Activated CD4-positive, alpha-beta T cell treated with anti-CD3 and anti-CD28 coated beads, Interleukin-2, amount 50 U/mL, for 4 hours (primary cell): ENCODE data around the gene ANKRD33B.

Experiments used
- DNase-seq, 2 experiments: peaks; one replicate each; pipeline ENCODE4 v3.0.0-alpha.2; 2020

The ANKRD33B gene

DNA sequence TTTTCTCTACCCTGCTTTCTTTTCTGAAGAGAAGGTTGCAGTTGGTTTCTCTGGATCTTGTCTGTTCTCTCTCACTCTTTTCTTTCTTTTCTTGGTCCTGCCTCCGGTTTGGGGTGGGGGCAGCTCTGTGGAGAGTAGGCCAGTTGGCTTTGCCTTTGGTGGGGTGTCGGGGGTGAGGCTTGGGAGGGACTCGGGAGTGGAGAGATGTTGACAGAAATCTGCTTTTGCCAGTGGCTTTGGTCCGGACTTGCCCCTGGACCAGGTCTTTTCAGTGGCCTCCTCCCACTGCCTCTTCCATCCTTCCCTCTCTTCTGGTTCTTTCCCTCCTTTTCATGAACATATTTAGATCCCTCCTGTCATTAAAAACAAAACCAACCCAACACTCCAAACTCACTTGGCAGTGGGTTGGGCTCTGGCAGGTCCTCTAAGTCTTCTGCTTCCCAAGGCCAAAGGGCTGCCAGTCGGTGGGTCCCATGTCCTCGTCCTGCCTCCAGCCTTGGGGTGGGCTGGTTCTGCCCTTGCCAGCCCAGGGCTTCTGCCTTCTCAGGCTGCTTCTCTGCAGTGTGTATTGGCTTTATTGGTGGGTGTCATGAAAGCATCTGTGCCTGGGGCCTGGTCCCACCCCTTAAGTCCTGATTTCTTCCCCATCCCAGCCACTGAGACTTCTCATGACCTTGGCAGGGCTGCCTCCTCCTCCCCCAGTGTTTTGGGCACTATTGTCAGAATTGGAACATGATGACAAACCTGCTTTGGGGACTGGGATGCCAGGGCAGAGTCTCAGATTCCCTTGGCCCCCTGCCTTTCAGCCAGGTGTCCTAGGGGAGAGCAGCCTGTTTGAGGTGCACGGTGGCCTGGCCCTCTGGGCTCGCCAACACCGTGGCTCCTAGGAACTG, 16.9 kb downstream of the ANKRD33B start:
- no peak for DNase-seq

DNA sequence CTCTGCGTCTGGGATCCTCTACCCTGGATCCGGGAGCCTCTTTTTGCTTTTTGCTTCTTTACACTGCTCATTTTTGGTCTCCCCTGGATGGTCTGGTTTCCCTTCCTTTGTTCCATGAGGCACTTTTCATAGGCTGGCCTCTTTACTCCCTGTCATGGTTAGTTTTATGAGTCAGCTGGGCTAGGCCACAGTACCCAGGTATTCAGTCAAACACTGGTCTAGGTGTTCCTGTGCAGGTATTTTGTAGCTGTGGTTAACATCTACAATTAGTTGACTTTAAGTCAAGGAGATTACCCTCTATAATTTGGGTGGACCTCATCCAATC, 17.5 kb downstream of the ANKRD33B start:
- DNase-seq, result no peak

DNA sequence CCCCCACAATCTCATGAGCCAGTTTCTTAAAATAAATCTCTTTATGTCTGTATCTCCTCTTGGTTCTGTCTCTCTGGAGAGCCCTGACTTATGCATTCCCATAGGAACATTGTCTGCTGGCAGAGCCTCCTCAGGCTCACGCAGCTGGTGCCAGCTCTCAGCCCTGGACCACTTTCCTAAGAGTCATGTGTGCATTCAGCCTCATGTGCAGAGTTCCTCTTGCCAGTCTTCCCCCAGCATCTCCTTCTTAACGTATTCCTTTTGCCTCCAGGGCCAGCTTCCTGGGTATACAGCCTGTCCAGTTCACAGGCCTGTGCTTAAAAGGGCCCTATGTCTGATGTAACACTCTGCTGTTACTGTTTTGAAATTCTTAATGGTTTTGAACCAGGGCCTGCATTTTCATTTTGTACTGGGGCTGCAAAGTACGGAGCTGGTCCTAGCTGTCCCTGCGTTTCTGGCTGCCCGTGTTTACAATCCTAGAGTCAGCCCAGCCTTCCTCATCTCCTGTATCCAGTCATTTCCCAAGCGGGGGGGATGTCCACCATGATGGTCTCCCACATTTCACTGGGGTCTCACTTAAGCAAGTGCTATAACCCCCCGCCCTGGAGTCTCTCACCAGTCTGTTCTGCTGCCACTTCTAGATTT, 18.1 kb downstream of the ANKRD33B start:
- DNase-seq, result no peak

DNA sequence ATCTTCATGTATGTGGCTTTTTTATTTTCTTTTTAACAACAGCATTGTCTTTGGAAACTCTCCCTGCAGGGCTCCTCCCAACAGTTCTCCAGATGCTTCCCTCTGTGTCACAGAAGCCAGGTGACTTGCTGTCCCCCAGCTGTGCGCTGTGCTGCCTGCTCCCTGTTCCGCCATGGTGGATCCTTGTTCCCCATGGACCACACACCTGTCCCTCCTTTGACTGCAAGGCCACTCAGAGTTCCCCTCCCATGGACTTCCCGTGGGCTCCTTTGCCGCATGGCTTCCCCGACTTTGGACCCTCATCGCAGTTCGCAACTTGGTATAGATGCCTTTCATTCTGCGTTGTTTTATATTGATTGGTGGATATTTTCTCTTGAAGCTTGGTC, 18.6 kb downstream of the ANKRD33B start:
- no peak for DNase-seq

DNA sequence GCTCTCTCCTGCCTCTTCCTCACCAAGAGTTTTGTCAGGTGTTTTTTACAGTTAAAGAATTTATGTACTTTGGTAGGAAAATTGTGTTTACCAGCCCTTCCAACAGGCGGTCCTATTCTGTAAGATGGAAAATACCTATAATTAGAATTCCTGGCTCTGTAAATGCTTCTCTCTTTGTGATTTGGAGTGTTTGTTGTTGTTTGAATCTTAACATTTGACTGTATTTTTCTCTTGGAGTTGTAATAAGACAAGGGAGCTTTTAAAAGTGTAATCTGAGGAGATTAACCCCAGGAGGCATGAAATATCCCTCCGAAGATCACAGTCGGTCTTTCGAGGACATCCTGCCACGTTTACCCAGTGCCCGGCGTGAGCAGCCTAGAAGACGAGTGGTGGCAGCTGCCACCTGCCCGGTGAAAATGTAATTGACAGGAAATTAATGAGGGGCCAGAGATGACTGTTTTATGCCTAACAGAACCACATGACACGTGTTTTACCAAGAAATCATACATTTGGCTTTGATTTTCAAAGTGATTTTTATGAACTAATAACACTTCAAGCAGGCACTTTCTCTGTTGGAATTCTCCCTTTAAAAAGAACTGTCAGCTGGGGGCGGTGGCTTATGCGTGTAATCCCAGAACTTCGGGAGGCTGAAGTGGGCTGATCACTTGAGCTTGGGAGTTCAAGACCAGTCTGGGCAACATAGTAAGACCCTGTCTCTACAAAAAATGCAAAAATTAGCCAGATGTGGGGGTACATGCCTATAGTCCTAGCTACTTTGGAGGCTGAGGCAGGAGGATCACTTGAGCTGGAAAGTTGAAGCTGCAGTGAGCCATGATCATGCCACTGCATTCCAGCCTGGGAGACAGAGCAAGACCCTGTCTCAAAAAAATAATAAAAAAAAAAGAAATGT, 20.0 kb downstream of the ANKRD33B start:
- DNase-seq, result no peak

DNA sequence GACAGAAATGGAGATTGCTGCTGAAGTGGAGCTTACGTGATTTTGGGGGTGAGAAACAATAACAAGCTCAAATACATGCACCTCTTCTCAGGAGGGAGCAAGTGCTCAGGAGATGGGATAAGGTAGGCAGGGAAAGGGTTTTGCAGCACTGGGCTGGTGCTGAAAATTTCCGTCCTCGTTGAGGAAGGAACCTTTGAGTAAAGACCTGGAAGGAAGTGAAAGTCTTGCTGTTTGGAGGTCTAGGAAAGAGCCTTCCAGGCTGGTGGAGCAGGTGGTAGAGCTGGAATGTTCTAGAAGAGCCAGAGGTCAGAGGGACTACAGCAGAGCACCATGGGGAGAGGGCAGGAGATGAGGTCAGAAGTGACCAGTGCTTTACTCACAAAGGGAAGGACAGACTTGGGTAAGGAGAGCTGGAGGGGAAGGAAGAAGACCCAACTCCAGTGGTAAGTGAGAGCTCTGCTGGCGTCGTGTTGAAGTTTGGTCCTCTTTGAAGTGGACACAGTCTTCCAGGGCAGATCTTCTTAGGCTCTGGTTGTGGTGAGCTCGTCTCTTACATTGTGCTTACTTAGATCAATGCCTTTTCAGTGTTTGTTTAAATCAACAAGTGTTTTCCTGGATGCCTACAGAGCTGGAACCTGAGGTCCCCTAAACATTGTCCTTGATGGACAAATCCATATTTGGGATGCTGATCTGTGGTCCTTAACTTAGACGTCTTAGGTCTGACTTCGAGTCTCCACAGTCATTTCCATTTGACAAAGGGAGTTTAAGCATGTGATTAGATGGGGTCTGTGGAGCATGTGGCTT, 21.0 kb downstream of the ANKRD33B start:
- no peak for DNase-seq

DNA sequence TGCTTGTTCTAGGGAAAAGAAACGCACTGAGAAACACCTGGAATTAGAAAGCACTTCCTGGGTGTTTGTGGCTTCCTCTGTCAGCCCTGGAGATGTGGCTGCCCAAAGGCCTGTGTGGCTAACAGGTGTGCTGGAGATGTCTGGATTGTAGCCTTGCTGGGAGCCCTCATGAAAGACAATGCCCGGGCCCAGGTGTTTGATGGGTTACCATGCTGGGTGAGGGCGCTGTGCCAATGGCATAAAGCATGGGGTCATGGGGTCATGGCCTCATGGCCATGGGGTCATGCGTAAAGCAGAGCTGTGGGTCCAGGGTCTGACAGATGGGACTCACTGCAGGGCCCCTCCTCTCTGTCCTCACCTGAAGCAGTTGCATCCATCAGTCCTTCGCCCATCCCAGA, 21.6 kb downstream of the ANKRD33B start:
- DNase-seq, result no peak

DNA sequence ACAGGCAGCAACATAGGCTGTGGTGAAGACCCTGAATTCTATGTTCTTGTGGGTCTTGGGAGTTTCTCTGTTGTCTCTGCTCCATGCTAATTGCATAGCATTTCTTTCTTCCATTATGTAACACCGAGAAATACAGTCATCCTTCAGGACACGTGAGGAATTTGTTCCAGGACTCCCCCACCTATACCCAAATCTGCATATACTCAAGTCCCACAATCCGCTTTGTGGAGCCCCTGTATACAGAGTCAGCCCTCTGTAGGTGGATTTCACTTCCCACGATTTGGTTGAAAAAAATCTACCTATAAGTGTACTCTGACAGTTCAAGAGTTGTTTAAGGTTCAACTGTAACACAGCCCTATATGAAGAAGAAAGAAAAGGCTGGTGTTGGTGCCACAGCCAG, 22.1 kb downstream of the ANKRD33B start:
- no peak for DNase-seq

DNA sequence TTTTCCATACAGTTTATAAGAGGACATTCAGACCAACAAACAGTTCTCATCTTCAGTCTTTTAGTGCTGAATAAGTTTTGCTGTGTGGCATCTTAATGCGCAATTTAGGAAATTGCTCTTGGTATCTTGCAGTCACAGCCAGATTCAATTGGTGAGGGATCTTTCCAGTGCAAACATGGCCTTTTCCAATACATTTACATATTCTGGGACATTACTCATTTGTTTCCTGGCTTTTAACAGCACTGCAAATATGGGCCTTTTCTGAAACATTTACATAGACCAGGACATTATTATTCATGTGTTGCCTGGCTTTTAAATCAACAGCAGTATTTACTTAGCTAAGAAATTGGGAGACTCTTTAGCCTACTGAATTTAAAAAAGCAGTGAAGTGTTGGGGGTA, 22.7 kb downstream of the ANKRD33B start:
- no peak for DNase-seq

DNA sequence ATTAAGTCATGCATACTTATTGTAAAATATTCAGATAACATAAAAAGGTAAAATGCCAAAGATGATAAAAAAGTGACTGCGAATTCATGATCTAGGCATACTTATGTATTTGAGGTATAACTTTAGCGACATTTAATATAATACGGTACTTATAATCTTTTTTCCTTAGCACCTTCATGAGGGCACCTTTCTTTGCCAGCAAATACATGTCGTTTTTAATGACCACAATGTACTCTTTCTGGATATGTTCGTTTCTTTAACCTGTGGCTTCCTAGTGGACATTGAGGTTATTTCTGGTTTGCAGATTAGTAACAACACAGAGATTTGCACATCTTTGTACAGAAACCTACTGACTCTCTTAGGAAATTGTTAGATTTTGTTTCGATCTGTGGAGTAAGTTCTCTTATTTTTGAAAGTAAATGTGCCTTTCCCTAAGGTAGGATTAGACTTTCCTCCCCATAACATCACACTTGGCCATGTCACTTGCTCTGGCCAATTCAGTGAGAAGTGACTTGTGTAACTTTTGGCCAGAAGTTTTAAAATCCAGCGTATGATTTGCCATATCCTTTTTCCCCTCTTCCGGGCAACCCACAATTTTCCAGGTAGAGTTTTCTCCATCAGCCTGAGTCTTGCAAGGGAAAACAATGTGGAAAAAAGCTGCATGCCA, 24.4 kb downstream of the ANKRD33B start:
- no peak for DNase-seq

DNA sequence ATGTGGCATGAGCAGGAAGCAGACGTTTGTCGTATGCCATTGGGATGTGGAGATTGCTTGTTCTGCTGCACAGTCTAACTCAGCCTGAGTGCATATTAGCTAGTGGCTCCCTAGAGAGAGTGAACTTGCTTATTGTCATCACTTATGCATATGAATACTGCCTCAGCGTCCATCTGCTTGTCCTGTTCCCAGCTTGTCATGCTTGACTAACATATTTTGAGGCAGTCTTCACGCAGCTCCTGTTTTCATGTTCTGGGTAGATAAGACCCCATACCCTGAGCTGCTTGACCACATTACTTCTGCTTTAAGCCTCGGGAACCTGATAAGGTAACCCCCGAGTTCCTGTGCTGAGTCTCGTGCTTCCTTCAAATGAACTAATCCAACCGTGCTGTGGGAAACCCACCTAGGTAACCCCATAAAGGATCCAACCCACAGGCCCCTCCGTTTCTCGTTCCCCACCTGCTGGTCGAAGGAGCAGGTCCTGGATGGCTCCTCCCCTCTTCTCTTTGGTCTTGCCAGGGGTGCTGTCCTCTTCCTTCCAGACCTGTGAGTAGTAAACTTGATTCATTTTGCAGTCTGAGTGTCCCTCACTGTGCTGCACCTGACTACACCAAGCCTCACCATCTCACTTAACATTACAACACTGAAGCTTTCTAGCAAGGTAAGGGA, 25.0 kb downstream of the ANKRD33B start:
- no peak for DNase-seq

DNA sequence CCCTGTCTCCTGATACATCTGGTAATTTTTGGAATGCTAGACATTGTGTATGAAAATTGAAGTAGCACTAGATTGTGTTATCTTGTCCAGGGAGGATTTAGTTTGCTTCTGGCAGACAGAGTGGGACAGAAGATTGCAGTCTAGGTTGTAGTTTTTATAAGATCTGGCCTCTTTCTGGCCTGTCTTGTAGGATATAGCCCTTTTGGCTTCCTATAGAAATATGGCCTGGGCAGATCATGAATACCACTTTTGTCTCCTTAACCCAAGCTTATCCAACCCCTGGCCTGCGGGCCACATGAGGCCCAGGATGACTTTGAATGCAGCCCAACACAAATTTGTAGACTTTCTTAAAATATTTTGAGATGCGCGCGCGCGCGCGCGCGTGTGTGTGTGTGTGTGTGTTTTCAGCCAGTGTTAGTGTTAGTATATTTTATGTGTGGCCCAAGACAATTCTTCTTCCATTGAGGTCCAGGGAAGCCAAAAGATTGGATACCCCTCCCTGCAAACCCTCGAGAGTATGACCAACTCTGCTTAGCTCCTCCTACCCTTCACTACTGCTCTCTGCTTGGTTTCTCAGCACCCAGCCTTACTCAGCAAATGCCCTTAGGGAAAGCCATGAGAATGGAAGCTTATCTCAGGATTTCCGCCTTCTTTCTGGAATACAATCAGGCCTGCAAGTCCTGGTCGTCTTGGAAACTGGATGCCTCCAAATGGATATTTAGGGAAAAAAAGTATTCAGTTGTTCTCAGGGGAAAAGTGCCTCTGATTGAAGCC, 26.5 kb downstream of the ANKRD33B start:
- DNase-seq, result no peak

DNA sequence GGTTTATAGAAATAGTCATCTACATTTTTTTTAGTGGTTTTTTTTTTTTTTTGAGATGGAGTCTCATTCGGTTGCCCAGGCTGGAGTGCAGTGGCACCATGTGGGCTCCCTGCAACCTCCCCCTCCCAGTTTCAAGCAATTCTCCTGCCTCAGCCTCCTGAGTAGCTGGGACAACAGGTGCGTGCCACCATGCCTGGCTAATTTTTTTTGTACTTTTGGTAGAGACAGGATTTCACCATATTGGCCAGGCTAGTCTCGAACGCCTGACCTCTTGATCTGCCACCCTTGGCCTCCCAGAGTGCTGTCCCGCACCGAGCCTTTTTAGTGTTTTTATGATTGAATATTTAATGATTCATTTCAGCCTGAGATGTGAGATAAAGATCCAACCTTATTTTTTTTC, 27.3 kb downstream of the ANKRD33B start:
- no peak for DNase-seq

DNA sequence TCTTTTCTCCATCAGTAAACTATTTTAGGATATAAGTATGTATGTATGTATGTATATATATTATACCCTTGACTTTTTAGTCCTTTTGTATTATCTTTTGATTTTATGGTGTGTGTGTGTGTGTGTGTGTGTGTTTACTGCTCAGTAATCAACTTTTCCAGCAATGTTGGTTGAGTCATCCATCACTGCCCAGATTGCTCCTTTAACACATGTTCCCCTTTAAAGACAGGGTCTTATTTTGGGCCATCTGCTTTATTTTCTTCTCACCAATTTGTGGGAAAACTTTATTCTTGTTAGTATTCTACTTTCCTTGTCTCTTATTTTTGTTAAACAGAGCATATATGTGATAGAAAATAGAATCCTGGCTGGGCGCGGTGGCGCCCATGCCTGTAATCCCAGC, 28.1 kb downstream of the ANKRD33B start:
- no peak for DNase-seq

DNA sequence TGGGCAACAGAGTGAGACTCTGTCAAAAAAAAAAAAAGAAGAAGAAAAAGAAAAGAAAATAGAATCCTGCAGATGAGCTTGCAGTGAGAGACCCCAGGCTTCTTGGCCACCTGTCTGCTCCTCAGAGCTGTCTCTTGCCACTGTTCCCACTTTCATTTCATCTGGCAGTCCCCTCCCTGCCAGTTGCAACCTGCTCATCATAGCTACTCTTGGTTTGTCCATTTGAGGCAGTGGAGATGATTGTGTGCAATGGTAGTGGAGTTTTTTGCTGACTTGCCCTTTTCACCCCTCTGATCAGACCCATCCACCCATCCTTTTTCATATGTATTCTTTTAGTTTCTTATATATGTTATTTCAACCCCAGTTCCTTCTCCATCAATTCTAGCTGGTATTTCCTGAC, 28.7 kb downstream of the ANKRD33B start:
- DNase-seq, result no peak

DNA sequence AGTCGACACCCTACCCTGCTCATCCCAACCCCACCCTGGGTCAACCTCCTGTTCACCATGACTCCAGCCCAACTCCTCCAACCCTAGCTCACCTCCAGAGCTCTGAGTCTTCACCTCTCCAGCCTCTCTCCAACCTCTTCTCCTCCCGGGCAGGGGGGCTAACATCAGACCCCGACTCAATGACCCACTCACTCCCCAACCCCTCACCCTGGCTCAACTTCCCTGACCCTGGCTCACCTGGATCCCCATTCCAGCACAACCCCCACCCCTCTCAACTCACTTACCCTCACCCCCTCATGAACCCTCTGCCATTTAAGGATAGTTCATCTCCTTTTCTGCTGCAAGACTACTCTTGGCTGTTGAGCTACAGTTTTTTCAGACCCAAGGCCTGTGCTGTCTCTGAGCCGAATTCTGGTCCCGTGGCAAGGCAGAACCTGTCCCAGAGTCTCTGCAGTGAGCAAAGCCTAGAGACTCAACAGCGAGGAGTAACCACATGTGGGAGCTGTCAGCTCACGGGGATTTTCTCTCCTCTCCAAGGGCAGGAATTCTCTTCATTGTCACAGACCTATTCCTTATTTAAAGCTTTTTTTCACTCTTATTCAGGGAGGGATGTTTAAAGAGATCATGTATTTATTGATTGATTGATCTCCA, 29.8 kb downstream of the ANKRD33B start:
- DNase-seq, result no peak

DNA sequence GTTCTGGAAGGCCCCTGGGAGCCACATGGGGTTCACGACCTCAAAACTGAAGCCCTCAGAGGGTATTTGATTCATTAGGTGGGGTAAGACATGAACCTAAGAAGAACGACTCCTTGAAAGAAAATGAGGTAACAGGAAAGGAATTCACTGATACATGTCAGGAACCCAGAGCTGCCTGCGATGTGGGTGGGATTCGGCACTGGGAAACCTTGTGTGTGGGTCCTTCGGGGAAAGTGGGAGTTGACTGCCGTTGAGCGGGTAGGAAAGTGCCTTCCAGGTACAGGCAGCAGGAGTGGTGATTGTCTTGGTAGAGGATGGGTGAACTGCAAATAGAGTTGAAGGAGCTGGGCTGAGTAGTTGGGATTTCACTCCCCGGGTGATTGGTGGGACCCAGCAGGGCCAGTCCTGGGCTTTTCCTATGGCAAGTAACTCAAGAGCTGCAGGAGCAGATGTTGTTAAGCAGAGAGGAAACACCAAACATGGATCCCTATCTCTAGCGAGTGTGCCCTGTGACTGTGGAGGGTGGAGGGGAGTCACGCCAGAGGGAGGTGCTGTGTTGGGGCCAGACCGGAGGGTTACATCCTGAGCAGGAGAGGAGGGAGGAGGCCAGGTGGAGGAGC, 30.8 kb downstream of the ANKRD33B start:
- no peak for DNase-seq

DNA sequence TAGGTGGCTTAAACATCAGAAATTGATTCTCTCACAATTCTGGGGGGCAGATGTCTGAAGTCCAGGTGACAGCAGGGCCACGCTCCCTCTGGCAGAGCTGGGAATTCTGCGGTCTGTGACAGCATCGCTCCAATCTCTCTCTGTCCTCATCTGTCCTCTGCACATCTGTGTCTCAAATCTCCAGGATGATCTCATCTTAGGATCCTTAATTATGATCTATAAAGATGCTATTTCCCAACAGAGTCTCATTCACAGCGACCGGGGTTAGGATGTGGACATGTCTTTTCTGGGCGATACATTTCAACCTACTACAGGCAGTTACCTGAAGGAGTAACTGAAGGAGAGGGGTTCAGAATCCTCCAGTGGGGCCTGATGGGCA, 31.4 kb downstream of the ANKRD33B start:
- no peak for DNase-seq

DNA sequence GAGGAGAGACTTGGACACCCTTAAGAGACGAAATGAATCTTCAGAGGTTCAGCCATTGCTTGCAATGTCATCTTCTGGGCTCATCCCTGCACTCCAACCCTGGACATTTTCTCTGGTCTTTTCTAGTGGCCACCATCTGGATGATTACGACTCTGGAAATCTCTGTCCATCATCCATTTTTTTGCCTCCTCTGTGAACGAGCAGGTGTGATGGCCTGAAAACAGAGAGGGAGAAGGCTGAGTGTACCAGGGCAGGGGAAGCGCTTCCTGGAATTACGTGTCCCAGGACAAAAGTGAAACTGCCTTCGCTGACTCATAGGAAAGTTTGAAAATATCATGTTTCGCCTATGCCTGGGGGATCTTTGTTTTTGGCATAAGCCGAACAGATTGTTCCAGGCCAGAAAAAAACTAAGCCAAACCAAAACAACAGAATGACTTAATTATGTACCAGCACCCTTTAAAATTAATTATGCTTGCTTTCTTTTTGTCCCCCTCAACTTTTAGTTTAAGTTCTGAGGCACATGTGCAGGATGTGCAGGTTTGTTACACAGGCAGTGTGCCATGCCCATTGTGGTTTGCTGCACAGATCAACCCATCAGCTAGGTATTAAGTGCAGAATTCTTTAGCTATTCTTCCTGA, 31.9 kb downstream of the ANKRD33B start:
- DNase-seq, result peak; percentile 18 to 30
